NT2/D1 (cell line): ENCODE measurements around the gene STAT4.

Source experiments
- SUZ12 ChIP-seq: IDR thresholded peaks from 2 replicates; pipeline ENCODE4 v1.6.1; 2011; ENCODE audit not compliant: insufficient read length, insufficient read depth; ENCODE audit errors: extremely low read depth
- YY1 ChIP-seq: IDR thresholded peaks from 2 replicates; pipeline ENCODE4 v1.6.1; 2011; ENCODE audit not compliant: insufficient read length, insufficient read depth
- ZNF274 ChIP-seq: IDR thresholded peaks from 2 replicates; pipeline ENCODE4 v1.6.1; 2011; ENCODE audit warnings: mild to moderate bottlenecking, low read depth, low read length

DNA sequence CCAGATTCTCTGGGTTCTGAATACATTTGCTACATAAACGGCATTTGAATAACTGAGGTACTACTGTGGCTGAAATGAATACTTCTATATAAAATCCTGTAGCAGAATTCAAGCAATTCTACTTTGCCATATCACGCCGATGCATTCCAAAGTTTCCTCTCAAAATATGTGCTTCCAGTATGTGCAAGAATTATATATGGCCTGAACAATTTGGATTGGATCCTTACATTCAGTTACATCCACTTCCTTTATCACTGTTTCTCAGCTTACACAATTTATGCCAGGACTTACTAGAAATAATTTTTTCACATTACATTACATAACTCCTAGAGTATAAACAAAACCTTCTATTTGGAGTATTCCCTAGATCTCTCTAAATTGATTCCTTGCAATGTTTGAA is 46.3 kb upstream of the STAT4 start:
- TF ChIP-seq ZNF274, result no peak
- no peak for TF ChIP-seq YY1
- TF ChIP-seq SUZ12, result no peak
